ENCODE data around the gene USP37. TPM values are rescaled to one million over a fixed set of nuclear protein-coding genes. Genes with fewer than 3 reads are reported as not detected.

USP37 gene
- total and polyA plus RNA-seq, 2 of the 13 experiments (the other 11 are each of a cell fraction or from before 2014, with no cell fraction given), result 6.5 to 30.6 TPM

GRCh38 chr2:218406949-218407618 lies 161.1 kb downstream of the USP37 start (continued):
- TF ChIP-seq, protein P1, sequence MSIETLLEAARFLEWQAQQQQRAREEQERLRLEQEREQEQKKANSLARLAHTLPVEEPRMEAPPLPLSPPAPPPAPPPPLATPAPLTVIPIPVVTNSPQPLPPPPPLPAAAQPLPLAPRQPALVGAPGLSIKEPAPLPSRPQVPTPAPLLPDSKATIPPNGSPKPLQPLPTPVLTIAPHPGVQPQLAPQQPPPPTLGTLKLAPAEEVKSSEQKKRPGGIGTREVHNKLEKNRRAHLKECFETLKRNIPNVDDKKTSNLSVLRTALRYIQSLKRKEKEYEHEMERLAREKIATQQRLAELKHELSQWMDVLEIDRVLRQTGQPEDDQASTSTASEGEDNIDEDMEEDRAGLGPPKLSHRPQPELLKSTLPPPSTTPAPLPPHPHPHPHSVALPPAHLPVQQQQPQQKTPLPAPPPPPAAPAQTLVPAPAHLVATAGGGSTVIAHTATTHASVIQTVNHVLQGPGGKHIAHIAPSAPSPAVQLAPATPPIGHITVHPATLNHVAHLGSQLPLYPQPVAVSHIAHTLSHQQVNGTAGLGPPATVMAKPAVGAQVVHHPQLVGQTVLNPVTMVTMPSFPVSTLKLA (IDR thresholded peaks at IDR 0.05), result peak; percentile 20; the same call in 1 of the 2 replicates
- TF ChIP-seq PBX2 (CRISPR knock-in tag; IDR thresholded peaks at IDR 0.05) (no peak), CCAR2 (optimal IDR thresholded peaks at IDR 0.05; ENCODE audit: low read depth, low read length) (no peak), FOXA3 (CRISPR knock-in tag; IDR thresholded peaks at IDR 0.05) (no peak), ZNF143 (CRISPR knock-in tag; IDR thresholded peaks at IDR 0.05) (no peak), THAP11 (CRISPR knock-in tag; IDR thresholded peaks at IDR 0.05) (no peak), HOXA9 (CRISPR knock-in tag; IDR thresholded peaks at IDR 0.05; ENCODE audit: borderline replicate concordance) (no peak), MZF1 (CRISPR knock-in tag; IDR thresholded peaks at IDR 0.05; ENCODE audit: borderline replicate concordance) (no peak), ZBTB26 (CRISPR knock-in tag; IDR thresholded peaks at IDR 0.05; ENCODE audit: borderline replicate concordance) (no peak), KLF12 (CRISPR knock-in tag; IDR thresholded peaks at IDR 0.05; ENCODE audit: borderline replicate concordance) (no peak), ZKSCAN8 (CRISPR knock-in tag; IDR thresholded peaks at IDR 0.05; ENCODE audit: borderline replicate concordance) (no peak), GPBP1L1 (CRISPR knock-in tag; IDR thresholded peaks at IDR 0.05) (no peak), ZHX2 (IDR thresholded peaks at IDR 0.05; ENCODE audit: low read depth) (no peak; the same call in 1 of the 2 replicates), ZHX2 (CRISPR knock-in tag; IDR thresholded peaks at IDR 0.05; ENCODE audit: borderline replicate concordance) (no peak), MTA3 (CRISPR knock-in tag; IDR thresholded peaks at IDR 0.05) (no peak), ZNF749 (CRISPR knock-in tag; IDR thresholded peaks at IDR 0.05; ENCODE audit: borderline replicate concordance) (no peak), NRL (CRISPR knock-in tag; IDR thresholded peaks at IDR 0.05; ENCODE audit: borderline replicate concordance) (no peak), ZBTB8A (CRISPR knock-in tag; IDR thresholded peaks at IDR 0.05; ENCODE audit: borderline replicate concordance, low read depth) (no peak), REXO4 (CRISPR knock-in tag; IDR thresholded peaks at IDR 0.05; ENCODE audit: borderline replicate concordance) (no peak)

Data from HepG2 (cell line).